K562 (cell line): ENCODE measurements around the gene NAA38. TPM values are rescaled to one million over a fixed set of nuclear protein-coding genes. Genes with fewer than 3 reads are reported as not detected.

Experiments
- MGA ChIP-seq: fragments of 450-650 bp; IDR thresholded peaks from 2 replicates; pipeline ENCODE4 v1.6.1; 2016; ENCODE audit warnings: mild to moderate bottlenecking, moderate library complexity
- MNT ChIP-seq, 2 experiments: fragments of 450-650 bp; conservative IDR thresholded peaks; 2 replicates each; pipeline ENCODE4 v1.6.1; 2017; ENCODE audit warnings: mild to moderate bottlenecking in 2 of 2, moderate library complexity in 2 of 2
- SRSF9 ChIP-seq: fragments of 200-400 bp; formaldehyde crosslinking; IDR thresholded peaks from 2 replicates; pipeline ENCODE4 v1.6.1; 2017; ENCODE audit warnings: low read depth, low read length, borderline replicate concordance
- ZNF175 ChIP-seq: fragments of 200-800 bp; sonication (Bioruptor generic); IDR thresholded peaks from 2 replicates; pipeline ENCODE4 v1.6.1; 2016; ENCODE audit warnings: low read depth, mild to moderate bottlenecking, missing genetic modification characterization, missing compliant biosample characterization
- polyA plus RNA-seq, 8 experiments: library from polyadenylated mRNA; depleted of rRNA in 4 of 8; stranded (reverse) in 5 of 8; unstranded in 3 of 8; fragments of >200 nt; fragmentation: Nextera tagmentation in 2 of 8; fragmentation: Illumina TruSeq in 1 of 8; extraction: Ambion mirVana in 2 of 8; extraction: Trizol in 1 of 8; gene quantifications; 2 replicates each; pipeline versions ENCODE4 v1.2.1 to v1.2.3, GENCODE V29; 2011 to 2014; ENCODE audit warnings: inconsistent platforms in 1 of 8, missing spikeins in 1 of 8
- total RNA-seq, 7 experiments: library from RNA; depleted of rRNA in 6 of 7; stranded (reverse); fragments of >200 nt in 6 of 7; fragmentation: Illumina TruSeq in 2 of 7; extraction: Trizol in 2 of 7; gene quantifications; 2 replicates each; pipeline versions ENCODE4 v1.2.1 to v1.2.3, GENCODE V29; 2011 to 2021; ENCODE audit warnings: low replicate concordance in 1 of 7

NAA38 gene
- total and polyA plus RNA-seq, 9 of the 15 experiments (the other 6 are each of a cell fraction or from before 2014, with no cell fraction given): 16.4 to 99.8 (median 57.3) TPM

GRCh38 chr17:7897773-7898172, 40.4 kb upstream of the NAA38 start (continued):
- TF ChIP-seq MGA (peak; percentile 40), ZNF175 (CRISPR knock-in tag) (no peak), SRSF9 (no peak), MNT (conservative IDR thresholded peaks at IDR 0.05) (peak; percentile 53 to 54; a peak in 3 of 4 replicates)
